ENCODE measurements around the gene ERCC6L2. TPM values are rescaled to one million over a fixed set of nuclear protein-coding genes. Genes with fewer than 3 reads are reported as not detected.

Gene ERCC6L2
- total RNA-seq, 4 donors from 2014 or later, result 62.4 to 199 (median 101) TPM

DNA sequence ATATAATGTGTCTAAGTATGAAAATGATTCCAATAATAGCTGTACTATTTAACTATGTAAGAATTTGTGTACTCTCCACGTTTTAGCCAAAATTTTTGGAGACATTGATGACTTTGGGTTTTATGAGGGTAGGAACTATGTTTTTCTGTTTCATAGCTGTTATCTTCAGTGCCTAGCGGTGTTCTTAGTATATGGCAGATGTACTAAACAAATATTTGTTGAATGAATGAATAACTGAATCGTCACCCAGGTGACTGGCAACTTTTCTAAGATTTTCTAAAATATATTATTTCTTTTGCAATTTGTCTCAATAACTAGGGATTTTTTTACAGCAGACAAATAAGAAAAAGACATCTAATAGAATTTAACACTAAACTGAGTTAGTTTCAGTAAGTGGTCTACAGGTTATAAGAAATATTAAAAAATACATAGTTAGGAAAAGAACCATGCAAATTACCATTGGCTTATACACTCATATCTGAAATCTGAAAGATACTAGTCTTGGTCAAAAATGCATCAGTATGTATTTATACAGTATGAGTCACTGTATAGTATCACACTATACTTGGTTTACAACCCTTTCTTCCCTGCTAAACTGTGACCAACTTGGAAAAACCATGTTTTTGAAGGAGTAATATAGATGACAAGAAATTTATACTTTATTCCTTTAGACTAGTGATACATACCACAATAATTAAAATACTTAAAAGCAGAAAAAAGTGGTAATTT is 10.5 kb upstream of the ERCC6L2 start:
- Histone ChIP-seq H3K9me3 (peaks cover 0 to 3% (median 0%) of the 10 kb centered on the region in 4 donors), H3K27me3 (no peaks in the 10 kb centered on the region), H3K4me3 (no peak overlapping the region), H3K4me1 (no peaks in the 10 kb centered on the region), H3K36me3 (no peaks in the 10 kb centered on the region), H3K27ac (no peak overlapping the region)
- DNase-seq, result no peak
- no peak for TF ChIP-seq POLR2A (IDR thresholded peaks at IDR 0.05)
- no peak for TF ChIP-seq CTCF (IDR thresholded peaks at IDR 0.05)

GRCh38 chr9:95870352-95870751 is 5.1 kb upstream of the ERCC6L2 start:
- H3K9me3 ChIP-seq, result no peaks in the 10 kb centered on the region
- no peaks in the 10 kb centered on the region for H3K27me3 ChIP-seq
- TF ChIP-seq POLR2A (IDR thresholded peaks at IDR 0.05) (no peak), CTCF (IDR thresholded peaks at IDR 0.05) (no peak)
- H3K27ac ChIP-seq, result no peak overlapping the region
- no peaks in the 10 kb centered on the region for H3K36me3 ChIP-seq
- H3K4me3 ChIP-seq, result no peak overlapping the region
- no peak for DNase-seq
- peaks cover 0 to 10% (median 0%) of the 10 kb centered on the region in 4 donors for H3K4me1 ChIP-seq

DNA sequence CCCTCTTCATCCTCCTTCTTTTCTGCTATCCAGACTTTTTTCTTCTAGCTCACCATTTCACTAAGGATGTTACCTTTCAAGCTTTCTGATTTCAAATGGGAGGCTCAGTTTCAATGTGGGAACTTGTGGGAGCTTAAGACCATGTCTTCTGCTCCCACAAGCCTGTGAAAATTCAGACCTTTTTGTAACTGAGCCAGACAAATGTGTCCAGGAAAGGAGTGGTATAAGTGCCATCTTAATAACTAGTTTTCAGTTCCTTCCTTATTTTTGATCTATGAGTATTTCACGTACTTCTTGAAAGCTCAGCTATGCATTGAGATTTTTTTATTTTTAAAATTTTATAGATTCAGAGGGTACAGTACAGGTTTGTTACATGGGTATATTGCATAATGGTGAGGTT is 4.6 kb upstream of the ERCC6L2 start:
- TF ChIP-seq POLR2A (IDR thresholded peaks at IDR 0.05), result no peak
- no peak for TF ChIP-seq CTCF (IDR thresholded peaks at IDR 0.05)

GRCh38 chr9:95874303-95874988 is 1.0 kb upstream of the ERCC6L2 start:
- TF ChIP-seq CTCF (IDR thresholded peaks at IDR 0.05), result no peak
- no peak for TF ChIP-seq POLR2A (IDR thresholded peaks at IDR 0.05)
- Histone ChIP-seq H3K27me3 (no peaks in the 10 kb centered on the region), H3K9me3 (no peaks in the 10 kb centered on the region), H3K4me3 (peak overlapping the region in 1 of 4 donors; percentile 85), H3K4me1 (peaks cover 0 to 10% (median 0%) of the 10 kb centered on the region in 4 donors), H3K36me3 (no peaks in the 10 kb centered on the region), H3K27ac (no peak overlapping the region)
- no peak for DNase-seq

More for the DNA sequence above, 4.6 kb upstream of the ERCC6L2 start:
- peaks cover 0 to 10% (median 0%) of the 10 kb centered on the region in 4 donors for H3K4me1 ChIP-seq
- H3K36me3 ChIP-seq, result no peaks in the 10 kb centered on the region
- no peaks in the 10 kb centered on the region for H3K27me3 ChIP-seq
- H3K9me3 ChIP-seq, result no peaks in the 10 kb centered on the region
- H3K27ac ChIP-seq, result no peak overlapping the region
- no peak overlapping the region for H3K4me3 ChIP-seq
- no peak for DNase-seq

DNA sequence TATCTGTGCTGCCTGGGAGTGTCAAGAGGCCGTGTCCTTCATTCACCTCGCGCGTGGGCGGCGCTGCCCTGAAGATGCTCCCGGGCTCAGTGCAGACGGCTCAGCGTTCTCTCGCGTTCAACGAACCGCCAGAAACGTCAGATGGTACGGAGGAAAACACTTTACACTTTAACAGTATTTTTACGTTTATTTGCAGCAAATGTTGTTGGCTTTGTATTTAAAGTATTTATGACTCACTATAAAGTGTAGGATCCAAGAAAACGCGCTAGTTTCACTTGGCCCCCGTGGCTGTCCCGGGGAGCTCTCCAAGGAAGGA is 544 bp upstream of the ERCC6L2 start:
- Histone ChIP-seq H3K9me3 (no peaks in the 10 kb centered on the region), H3K4me3 (peak overlapping the region in 1 of 4 donors; percentile 85), H3K27me3 (no peaks in the 10 kb centered on the region), H3K4me1 (peaks cover 0 to 10% (median 0%) of the 10 kb centered on the region in 4 donors), H3K27ac (no peak overlapping the region), H3K36me3 (no peaks in the 10 kb centered on the region)
- TF ChIP-seq POLR2A (IDR thresholded peaks at IDR 0.05) (no peak), CTCF (IDR thresholded peaks at IDR 0.05) (no peak)
- DNase-seq, result peak; percentile 56 to 83 (median 76)

Data from Peyer's patch (tissue), 4 donors.